CD4-positive, alpha-beta T cell (primary cell): ENCODE measurements around the gene TENT5A. TPM values are rescaled to one million over a fixed set of nuclear protein-coding genes. Genes with fewer than 3 reads are reported as not detected.

Source experiments
- ATAC-seq: fragments of 200-7000 bp; cut with Tn5 transposase; one replicate; pipeline ENCODE4 v1.10.0; 2022; ENCODE audit warnings: mild to moderate bottlenecking; ENCODE audit not compliant: poor library complexity
- CTCF ChIA-PET: fragments of 350-600 bp; sonication (Branson Sonifier 250); formaldehyde crosslinking; loops from one replicate; lab custom pipeline; 2021; ENCODE audit warnings: antibody characterized with exemption, inconsistent platforms; lab: Charles Lee
- POLR2A ChIA-PET: fragments of 350-600 bp; sonication (Branson Sonifier 250); formaldehyde crosslinking; loops from one replicate; lab custom pipeline; 2021; ENCODE audit warnings: antibody characterized with exemption, inconsistent platforms; lab: Charles Lee
- DNase-seq, 14 experiments: peaks; one replicate each; pipeline ENCODE4 v3.0.0-alpha.2; 2013 to 2020; ENCODE audit warnings: mixed read lengths in 2 of 14
- H3K27ac ChIP-seq, 2 donors: one replicate each; pipeline versions ENCODE4 v1.5.1 to v1.7.0; 2013; ENCODE audit warnings: low read length in 2 of 2, low read depth in 1 of 2, mild to moderate bottlenecking in 1 of 2
- H3K27me3 ChIP-seq, 2 experiments: 1 replicate in 1 of 2; 2 replicates in 1 of 2; pipeline versions ENCODE4 v1.6.1 to v1.7.0; 2013; ENCODE audit warnings: low read length in 2 of 2, control low read depth in 1 of 2, mild to moderate bottlenecking in 1 of 2, moderate library complexity in 1 of 2; ENCODE audit not compliant: insufficient read depth in 2 of 2, control insufficient read depth in 1 of 2
- H3K36me3 ChIP-seq: one replicate; pipeline ENCODE4 v1.6.1; 2013; ENCODE audit warnings: low read length, control low read depth; ENCODE audit not compliant: insufficient read depth
- H3K4me1 ChIP-seq: one replicate; pipeline ENCODE4 v1.6.1; 2013; ENCODE audit warnings: low read length, control low read depth; ENCODE audit not compliant: insufficient read depth
- H3K4me3 ChIP-seq: one replicate; pipeline ENCODE4 v1.5.1; 2013; ENCODE audit warnings: mild to moderate bottlenecking, low read length, moderate library complexity
- H3K9me3 ChIP-seq, 2 experiments: 1 replicate in 1 of 2; 2 replicates in 1 of 2; pipeline versions ENCODE4 v1.6.1 to v1.7.0; 2013; ENCODE audit warnings: low read length in 2 of 2, mild to moderate bottlenecking in 2 of 2, control low read depth in 1 of 2, moderate library complexity in 1 of 2; ENCODE audit not compliant: control insufficient read depth in 1 of 2, insufficient read depth in 1 of 2
- H3K27ac Mint-ChIP-seq: one replicate; pipeline ENCODE4 v1.8.0; 2020; ENCODE audit warnings: mixed read lengths
- H3K27me3 Mint-ChIP-seq: one replicate; pipeline ENCODE4 v1.8.0; 2021; ENCODE audit warnings: mixed read lengths
- H3K36me3 Mint-ChIP-seq: one replicate; pipeline ENCODE4 v1.8.0; 2021; ENCODE audit warnings: low read depth, mixed read lengths
- H3K4me1 Mint-ChIP-seq: one replicate; pipeline ENCODE4 v1.8.0; 2021; ENCODE audit warnings: low read depth, mixed read lengths
- H3K4me3 Mint-ChIP-seq: one replicate; pipeline ENCODE4 v1.8.0; 2020; ENCODE audit warnings: mild to moderate bottlenecking, mixed read lengths
- H3K9me3 Mint-ChIP-seq: one replicate; pipeline ENCODE4 v1.8.0; 2020; ENCODE audit warnings: mixed read lengths
- CTCF ChIP-seq: fragments of 200-600 bp; IDR thresholded peaks from one replicate; pipeline ENCODE4 v1.8.0; 2022; ENCODE audit warnings: antibody characterized with exemption, mild to moderate bottlenecking
- intact Hi-C, 2 experiments: fragments of 100-400 bp; cut with DNase I in 1 of 2; cut with micrococcal nuclease in 1 of 2; formaldehyde crosslinking; loops; one replicate each; pipeline versions ENCODE4 v1.15.1 to v1.9.0; 2023 to 2025; cut with DNase I, micrococcal nuclease
- total RNA-seq, 174 experiments: library from RNA in 2 of 174; stranded (reverse) in 2 of 174; gene quantifications; one replicate each; pipeline ENCODE4 v1.2.3 and lab custom pipeline; 2021 to 2026

Gene TENT5A
- total RNA-seq, 2 experiments from 2014 or later, result 6.3 to 6.7 TPM

- no peaks in the 10 kb centered on the region for H3K9me3 Mint-ChIP-seq
- no peaks in the 10 kb centered on the region for H3K27me3 Mint-ChIP-seq
- no peaks in the 10 kb centered on the region for H3K4me1 ChIP-seq
- DNase-seq (no peak), ATAC-seq (no peak)
- no peak overlapping the region for H3K4me3 ChIP-seq
- CTCF ChIA-PET, result interaction anchor here (0.7 kb wide), 1 partner anchor 9 kb away, joined by 3 read pairs; no protein-coding TSS in a partner anchor
- TF ChIP-seq CTCF, result no peak
- intact Hi-C loops, result no loop called here
- no peaks in the 10 kb centered on the region for H3K9me3 ChIP-seq
- H3K36me3 ChIP-seq, result no peaks in the 10 kb centered on the region
- POLR2A ChIA-PET, result no interaction called here
- H3K4me1 Mint-ChIP-seq, result no peaks in the 10 kb centered on the region
- no peaks in the 10 kb centered on the region for H3K27me3 ChIP-seq
- no peak overlapping the region for H3K4me3 Mint-ChIP-seq
- no peaks in the 10 kb centered on the region for H3K36me3 Mint-ChIP-seq
- no peak overlapping the region for H3K27ac ChIP-seq
- no peak overlapping the region for H3K27ac Mint-ChIP-seq
Observed at GRCh38 chr6:81700414-81700813, 52.1 kb downstream of the TENT5A start.

- Histone ChIP-seq H3K9me3 (no peaks in the 10 kb centered on the region), H3K4me3 (no peak overlapping the region), H3K4me1 (no peaks in the 10 kb centered on the region), H3K36me3 (no peaks in the 10 kb centered on the region), H3K27me3 (no peaks in the 10 kb centered on the region), H3K27ac (no peak overlapping the region)
- ChIA-PET CTCF (no interaction called here), POLR2A (no interaction called here)
- Mint-ChIP-seq H3K27me3 (no peaks in the 10 kb centered on the region), H3K4me3 (no peak overlapping the region), H3K4me1 (no peaks in the 10 kb centered on the region), H3K36me3 (no peaks in the 10 kb centered on the region), H3K9me3 (no peaks in the 10 kb centered on the region), H3K27ac (no peak overlapping the region)
- no peak for TF ChIP-seq CTCF
- no peak for ATAC-seq
- intact Hi-C loops, result no loop called here
- DNase-seq, result no peak
Observed at GRCh38 chr6:81697559-81697958, 54.9 kb downstream of the TENT5A start.

GRCh38 chr6:81696524-81696923 is 56.0 kb downstream of the TENT5A start:
- TF ChIP-seq CTCF, result no peak
- ATAC-seq (no peak), DNase-seq (no peak)
- H3K36me3 Mint-ChIP-seq, result no peaks in the 10 kb centered on the region
- H3K9me3 ChIP-seq, result no peaks in the 10 kb centered on the region
- H3K27me3 ChIP-seq, result no peaks in the 10 kb centered on the region
- no peaks in the 10 kb centered on the region for H3K4me1 Mint-ChIP-seq
- no peak overlapping the region for H3K4me3 ChIP-seq
- H3K9me3 Mint-ChIP-seq, result no peaks in the 10 kb centered on the region
- H3K4me1 ChIP-seq, result no peaks in the 10 kb centered on the region
- no peak overlapping the region for H3K27ac ChIP-seq
- H3K36me3 ChIP-seq, result no peaks in the 10 kb centered on the region
- H3K27me3 Mint-ChIP-seq, result no peaks in the 10 kb centered on the region
- no peak overlapping the region for H3K27ac Mint-ChIP-seq
- ChIA-PET POLR2A (no interaction called here), CTCF (no interaction called here)
- H3K4me3 Mint-ChIP-seq, result no peak overlapping the region
- intact Hi-C loops, result no loop called here
